ENCODE results near the gene ZCCHC2.

ZCCHC2 gene

GRCh38 chr18:62583376-62583775 lies 60.6 kb downstream of the ZCCHC2 start:
- no peak for DNase-seq

- DNase-seq: peak; percentile 85
These were observed 61.7 kb downstream of the ZCCHC2 start for GRCh38 chr18:62584241-62585120.

GRCh38 chr18:62585274-62586150 lies 62.7 kb downstream of the ZCCHC2 start:
- DNase-seq: no peak

- DNase-seq: peak; percentile 15
These were observed 63.4 kb downstream of the ZCCHC2 start for GRCh38 chr18:62586151-62586774.

GRCh38 chr18:62586781-62587487 lies 64.1 kb downstream of the ZCCHC2 start:
- DNase-seq: no peak

- no peak for DNase-seq
These were observed 64.9 kb downstream of the ZCCHC2 start for GRCh38 chr18:62587689-62588088.

GRCh38 chr18:62588217-62588616 lies 65.4 kb downstream of the ZCCHC2 start:
- DNase-seq: no peak

- DNase-seq: no peak
These were observed 68.2 kb downstream of the ZCCHC2 start for GRCh38 chr18:62590799-62591590.

GRCh38 chr18:62596145-62597005 lies 73.5 kb downstream of the ZCCHC2 start:
- no peak for DNase-seq

- DNase-seq: no peak
These were observed 79.0 kb downstream of the ZCCHC2 start for GRCh38 chr18:62601871-62602270.

GRCh38 chr18:62602706-62603105 lies 79.9 kb downstream of the ZCCHC2 start:
- DNase-seq: no peak

GRCh38 chr18:62603211-62603610 lies 80.4 kb downstream of the ZCCHC2 start:
- no peak for DNase-seq

GRCh38 chr18:62603979-62604378 lies 81.2 kb downstream of the ZCCHC2 start:
- DNase-seq: no peak

- DNase-seq: no peak
These were observed 82.9 kb downstream of the ZCCHC2 start for GRCh38 chr18:62605685-62606084.

GRCh38 chr18:62606106-62606505 lies 83.3 kb downstream of the ZCCHC2 start:
- DNase-seq: no peak

- DNase-seq: no peak
These were observed 84.5 kb downstream of the ZCCHC2 start for GRCh38 chr18:62607302-62607701.

- no peak for DNase-seq
These were observed 85.0 kb downstream of the ZCCHC2 start for GRCh38 chr18:62607708-62608428.

- no peak for DNase-seq
These were observed 86.9 kb downstream of the ZCCHC2 start for GRCh38 chr18:62609764-62610163.

- no peak for DNase-seq
These were observed 87.5 kb downstream of the ZCCHC2 start for GRCh38 chr18:62610351-62610700.

- no peak for DNase-seq
These were observed 88.0 kb downstream of the ZCCHC2 start for GRCh38 chr18:62610701-62611411.

All from NCI-H1436 (cell line).